ENCODE measurements around the gene CD2BP2.
"Not testable (repeated sequence)": the region's sequence is repeated elsewhere in the genome, so short reads cannot be mapped to it uniquely, and the experiment has no call there.

The CD2BP2 gene

GRCh38 chr16:30358990-30359870 lies 4.1 kb upstream of the CD2BP2 start:
- DNase-seq: no peak

- DNase-seq: no peak
Observed at GRCh38 chr16:30358577-30358936, 3.4 kb upstream of the CD2BP2 start.

GRCh38 chr16:30357715-30358576 lies 2.8 kb upstream of the CD2BP2 start:
- DNase-seq: no peak

- no peak for DNase-seq
Observed at GRCh38 chr16:30357085-30357714, 2.1 kb upstream of the CD2BP2 start.

- no peak for DNase-seq
Observed at GRCh38 chr16:30356401-30357084, 1.4 kb upstream of the CD2BP2 start.

- no peak for DNase-seq
Observed at GRCh38 chr16:30355954-30356308, 823 bp upstream of the CD2BP2 start.

- no peak for DNase-seq
Observed at GRCh38 chr16:30354423-30355143, 525 bp downstream of the CD2BP2 start.

GRCh38 chr16:30353438-30354129 lies 1.5 kb downstream of the CD2BP2 start:
- DNase-seq: no peak

- no peak for DNase-seq
Observed at GRCh38 chr16:30352488-30353401, 2.4 kb downstream of the CD2BP2 start.

- no peak for DNase-seq
Observed at GRCh38 chr16:30351586-30352419, 3.3 kb downstream of the CD2BP2 start.

GRCh38 chr16:30351001-30351441 lies 4.1 kb downstream of the CD2BP2 start:
- no peak for DNase-seq

- no peak for DNase-seq
Observed at GRCh38 chr16:30350134-30350871, 4.8 kb downstream of the CD2BP2 start.

- DNase-seq: no peak
Observed at GRCh38 chr16:30349675-30350074, 5.4 kb downstream of the CD2BP2 start.

GRCh38 chr16:30348929-30349328 lies 6.2 kb downstream of the CD2BP2 start:
- DNase-seq: no peak

- no peak for DNase-seq
Observed at GRCh38 chr16:30348113-30348512, 7.0 kb downstream of the CD2BP2 start.

GRCh38 chr16:30346286-30346685 lies 8.8 kb downstream of the CD2BP2 start:
- DNase-seq: no peak

- not testable (repeated sequence) for DNase-seq
Observed at GRCh38 chr16:30343491-30343820, 11.7 kb downstream of the CD2BP2 start.

- no peak for DNase-seq
Observed at GRCh38 chr16:30342751-30343490, 12.2 kb downstream of the CD2BP2 start.
